A673 (cell line): ENCODE measurements around the gene SDE2. TPM values are rescaled to one million over a fixed set of nuclear protein-coding genes. Genes with fewer than 3 reads are reported as not detected.

Source experiments
- BruUV-seq: library from RNA; stranded (reverse); fragments of 400-500 nt; replicated peaks from 2 replicates; lab custom pipeline; 2021; lab: Mats Ljungman, UMichigan
- CTCF ChIA-PET: fragments of 300-600 bp; sonication (Branson Sonifier 250); formaldehyde crosslinking; loops from one replicate; lab custom pipeline; 2022; ENCODE audit warnings: antibody characterized with exemption; lab: Charles Lee
- POLR2A ChIA-PET: fragments of 300-600 bp; sonication (Branson Sonifier 250); formaldehyde crosslinking; loops from one replicate; lab custom pipeline; 2022; ENCODE audit warnings: antibody characterized with exemption; ENCODE audit not compliant: low non-redundant PET; lab: Charles Lee
- DNase-seq: peaks from one replicate; pipeline ENCODE4 v3.0.0-alpha.2; 2015; ENCODE audit warnings: low spot score
- H3K27ac ChIP-seq: fragments of 200-600 bp; sonication (generic); 2 replicates; pipeline ENCODE4 v1.5.1; 2016; ENCODE audit warnings: mixed run types, low read depth, mild to moderate bottlenecking, mixed read lengths, antibody characterized with exemption, low read length; ENCODE audit not compliant: poor library complexity, severe bottlenecking
- H3K27me3 ChIP-seq: fragments of 200-600 bp; sonication (generic); replicated peaks from 2 replicates; pipeline ENCODE4 v1.6.1; 2017; ENCODE audit warnings: mixed run types, low read depth, mild to moderate bottlenecking, mixed read lengths, antibody characterized with exemption, low read length; ENCODE audit not compliant: insufficient read depth, poor library complexity
- H3K36me3 ChIP-seq: fragments of 200-600 bp; sonication (generic); 2 replicates; pipeline ENCODE4 v1.6.1; 2016; ENCODE audit warnings: mixed run types, mild to moderate bottlenecking, mixed read lengths, antibody characterized with exemption, low read length; ENCODE audit not compliant: insufficient read depth, poor library complexity, severe bottlenecking
- H3K4me1 ChIP-seq: fragments of 200-600 bp; sonication (generic); 2 replicates; pipeline ENCODE4 v1.6.1; 2017; ENCODE audit warnings: mixed run types, mild to moderate bottlenecking, mixed read lengths, antibody characterized with exemption, low read length; ENCODE audit not compliant: insufficient read depth, poor library complexity, severe bottlenecking
- H3K4me3 ChIP-seq: fragments of 200-600 bp; sonication (generic); 2 replicates; pipeline ENCODE4 v1.5.1; 2016; ENCODE audit warnings: low read depth, mixed run types, mild to moderate bottlenecking, mixed read lengths, low read length; ENCODE audit not compliant: poor library complexity, severe bottlenecking
- H3K9me3 ChIP-seq: fragments of 200-600 bp; sonication (generic); 2 replicates; pipeline ENCODE4 v1.6.1; 2016; ENCODE audit warnings: mixed run types, low read depth, mild to moderate bottlenecking, mixed read lengths, antibody characterized with exemption, low read length; ENCODE audit not compliant: poor library complexity, severe bottlenecking
- CTCF ChIP-seq: fragments of 300-800, 200-600 bp; sonication (generic); conservative IDR thresholded peaks from 2 replicates; pipeline ENCODE4 v1.5.1; 2017; ENCODE audit warnings: low read depth, mild to moderate bottlenecking, antibody characterized with exemption, low read length, moderate library complexity, mixed read lengths
- EZH2 ChIP-seq: fragments of 200-600 bp; sonication (generic); IDR thresholded peaks from 2 replicates; pipeline ENCODE4 v1.6.1; 2017; ENCODE audit warnings: borderline replicate concordance, low read depth, mild to moderate bottlenecking, mixed read lengths, antibody characterized with exemption, low read length; ENCODE audit not compliant: poor library complexity, severe bottlenecking
- intact Hi-C: fragments of 100-400 bp; cut with micrococcal nuclease; formaldehyde crosslinking; loops from one replicate; pipeline ENCODE4 v1.10.0; 2022; ENCODE audit not compliant: unreplicated experiment
- total RNA-seq: library from RNA; stranded (reverse); gene quantifications from 2 replicates; pipeline ENCODE4 v1.2.3, GENCODE V29; 2021

SDE2 gene
- total RNA-seq, 1 experiment from 2014 or later: 26.7 TPM

GRCh38 chr1:225953315-225953714 lies 45.8 kb downstream of the SDE2 start:
- intact Hi-C loops: no loop called here
- CTCF ChIA-PET: no interaction called here
- POLR2A ChIA-PET: no interaction called here

GRCh38 chr1:225950905-225951497 lies 48.1 kb downstream of the SDE2 start:
- intact Hi-C loops: no loop called here
- Histone ChIP-seq H3K27ac (no peak overlapping the region), H3K4me1 (no peaks in the 10 kb centered on the region), H3K4me3 (no peak overlapping the region), H3K9me3 (no peaks in the 10 kb centered on the region), H3K36me3 (no peaks in the 10 kb centered on the region), H3K27me3 (no peaks in the 10 kb centered on the region)
- CTCF ChIA-PET: no interaction called here
- TF ChIP-seq EZH2 (no peak), CTCF (no peak)
- DNase-seq: no peak
- POLR2A ChIA-PET: no interaction called here
- no TSS peak for BruUV-seq

More at GRCh38 chr1:225953315-225953714, 45.8 kb downstream of the SDE2 start:
- Histone ChIP-seq H3K27ac (no peak overlapping the region), H3K4me1 (no peaks in the 10 kb centered on the region), H3K9me3 (no peaks in the 10 kb centered on the region), H3K27me3 (no peaks in the 10 kb centered on the region), H3K36me3 (no peaks in the 10 kb centered on the region), H3K4me3 (no peak overlapping the region)
- BruUV-seq: no TSS peak
- TF ChIP-seq EZH2 (no peak), CTCF (no peak)
- no peak for DNase-seq

GRCh38 chr1:225949041-225949440 lies 50.1 kb downstream of the SDE2 start:
- BruUV-seq: no TSS peak
- H3K27ac ChIP-seq: no peak overlapping the region
- ChIA-PET POLR2A (no interaction called here), CTCF (interaction anchor here (0.6 kb wide), 1 partner anchor 136 kb away, joined by 3 read pairs; no protein-coding TSS in a partner anchor)
- H3K4me1 ChIP-seq: no peaks in the 10 kb centered on the region
- no peaks in the 10 kb centered on the region for H3K36me3 ChIP-seq
- intact Hi-C loops: no loop called here
- H3K9me3 ChIP-seq: no peaks in the 10 kb centered on the region
- TF ChIP-seq EZH2: no peak
- no peak for TF ChIP-seq CTCF
- no peak overlapping the region for H3K4me3 ChIP-seq
- H3K27me3 ChIP-seq: no peaks in the 10 kb centered on the region
- no peak for DNase-seq
